ENCODE measurements around the gene SCN2A.

SCN2A gene

GRCh38 chr2:165239230-165239629 is at the start of gene SCN2A:
Gene SCN2A (plus strand): TSS chr2:165239414. CDS start chr2:165295824, 56,410 bp downstream.
- DNase-seq (ENCODE audit: low read depth in 2 of 2): no peak

GRCh38 chr2:165191096-165191728 is 48.0 kb upstream of the SCN2A start:
- no peak for DNase-seq (ENCODE audit: low read depth in 2 of 2)

- DNase-seq (ENCODE audit: low read depth in 2 of 2): no peak
Measured at GRCh38 chr2:165192729-165193128, 46.5 kb upstream of the SCN2A start.

- DNase-seq (ENCODE audit: low read depth in 2 of 2): no peak
Measured at GRCh38 chr2:165193178-165193777, 45.9 kb upstream of the SCN2A start.

- no peak for DNase-seq (ENCODE audit: low read depth in 2 of 2)
Measured at GRCh38 chr2:165196411-165196810, 42.8 kb upstream of the SCN2A start.

GRCh38 chr2:165197346-165197745 is 41.9 kb upstream of the SCN2A start:
- no peak for DNase-seq (ENCODE audit: low read depth in 2 of 2)

GRCh38 chr2:165198181-165198580 is 41.0 kb upstream of the SCN2A start:
- DNase-seq (ENCODE audit: low read depth in 2 of 2): no peak

GRCh38 chr2:165202239-165202638 is 37.0 kb upstream of the SCN2A start:
- DNase-seq (ENCODE audit: low read depth in 2 of 2): no peak

GRCh38 chr2:165203689-165204559 is 35.3 kb upstream of the SCN2A start, which contains the start of gene SCN3A:
Gene SCN3A (minus strand): TSS chr2:165204050. CDS start chr2:165176394, 27,656 bp downstream.
- no peak for DNase-seq (ENCODE audit: low read depth in 2 of 2)

- DNase-seq (ENCODE audit: low read depth in 2 of 2): no peak
Measured at GRCh38 chr2:165205865-165206264, 33.3 kb upstream of the SCN2A start.

GRCh38 chr2:165208094-165208493 is 31.1 kb upstream of the SCN2A start:
- no peak for DNase-seq (ENCODE audit: low read depth in 2 of 2)

GRCh38 chr2:165214093-165214492 is 25.1 kb upstream of the SCN2A start:
- DNase-seq (ENCODE audit: low read depth in 2 of 2): no peak

GRCh38 chr2:165219481-165219880 is 19.7 kb upstream of the SCN2A start:
- DNase-seq (ENCODE audit: low read depth in 2 of 2): no peak

GRCh38 chr2:165224941-165225340 is 14.3 kb upstream of the SCN2A start:
- DNase-seq (ENCODE audit: low read depth in 2 of 2): no peak

GRCh38 chr2:165227571-165227970 is 11.6 kb upstream of the SCN2A start:
- DNase-seq (ENCODE audit: low read depth in 2 of 2): no peak

GRCh38 chr2:165237056-165237455 is 2.2 kb upstream of the SCN2A start:
- DNase-seq (ENCODE audit: low read depth in 2 of 2): no peak

- DNase-seq (ENCODE audit: low read depth in 2 of 2): no peak
Measured at GRCh38 chr2:165238295-165238694, 919 bp upstream of the SCN2A start.

GRCh38 chr2:165239856-165240515 is 772 bp downstream of the SCN2A start:
- DNase-seq (ENCODE audit: low read depth in 2 of 2): no peak

- DNase-seq (ENCODE audit: low read depth in 2 of 2): no peak
Measured at GRCh38 chr2:165240916-165241315, 1.7 kb downstream of the SCN2A start.

GRCh38 chr2:165245081-165245793 is 6.0 kb downstream of the SCN2A start:
- no peak for DNase-seq (ENCODE audit: low read depth in 2 of 2)

GRCh38 chr2:165248238-165248637 is 9.0 kb downstream of the SCN2A start:
- no peak for DNase-seq (ENCODE audit: low read depth in 2 of 2)
